Spleen (tissue), 11 donors: Measurements from ENCODE around the gene NR3C1. TPM values are rescaled to one million over a fixed set of nuclear protein-coding genes. Genes with fewer than 3 reads are reported as not detected.

Experiments used
- DNase-seq: peaks from one replicate; pipeline ENCODE4 v3.0.0-alpha.2; 2020
- H3K27ac ChIP-seq, 8 donors: fragments of 200-600 bp; sonication (generic) in 7 of 8; 1 replicate in 4 of 8; 2 replicates in 4 of 8; pipeline versions ENCODE4 v1.5.0 to v1.8.0; 2016 to 2021; ENCODE audit warnings: inconsistent platforms in 4 of 8, mild to moderate bottlenecking in 4 of 8, moderate library complexity in 1 of 8
- H3K27me3 ChIP-seq, 7 donors: fragments of 200-600 bp; sonication (generic) in 6 of 7; replicated peaks in 1 of 7; 1 replicate in 4 of 7; 2 replicates in 3 of 7; pipeline versions ENCODE4 v1.5.0 to v1.8.0; 2016 to 2021; ENCODE audit warnings: inconsistent platforms in 3 of 7, mild to moderate bottlenecking in 1 of 7
- H3K36me3 ChIP-seq, 6 donors: fragments of 200-600 bp; sonication (generic) in 5 of 6; 1 replicate in 4 of 6; 2 replicates in 2 of 6; pipeline versions ENCODE4 v1.5.0 to v1.8.0; 2016 to 2021; ENCODE audit warnings: inconsistent platforms in 2 of 6
- H3K4me1 ChIP-seq, 6 donors: fragments of 200-600 bp; sonication (generic) in 5 of 6; 1 replicate in 3 of 6; 2 replicates in 3 of 6; pipeline versions ENCODE4 v1.5.0 to v1.8.0; 2016 to 2021; ENCODE audit warnings: inconsistent platforms in 3 of 6
- H3K4me3 ChIP-seq, 8 donors: fragments of 200-600 bp; sonication (generic) in 7 of 8; 1 replicate in 4 of 8; 2 replicates in 4 of 8; pipeline versions ENCODE4 v1.5.0 to v1.8.0; 2016 to 2021; ENCODE audit warnings: inconsistent platforms in 4 of 8, mild to moderate bottlenecking in 4 of 8, moderate library complexity in 2 of 8
- H3K9me3 ChIP-seq, 8 donors: fragments of 200-600 bp; sonication (generic) in 7 of 8; 1 replicate in 4 of 8; 2 replicates in 4 of 8; pipeline versions ENCODE4 v1.5.0 to v1.8.0; 2016 to 2021; ENCODE audit warnings: inconsistent platforms in 4 of 8
- CTCF ChIP-seq, 11 experiments: fragments of 200-600 bp in 7 of 11; fragments of 450-650 bp in 4 of 11; sonication (generic) in 4 of 11; IDR thresholded peaks in 8 of 11; conservative IDR thresholded peaks in 3 of 11; 1 replicate in 7 of 11; 2 replicates in 4 of 11; pipeline versions ENCODE4 v1.4.0 to v1.8.0; 2016 to 2021; ENCODE audit warnings: antibody characterized with exemption in 11 of 11, inconsistent platforms in 4 of 11, mild to moderate bottlenecking in 1 of 11
- POLR2A ChIP-seq, 3 donors: fragments of 450-650 bp; IDR thresholded peaks; one replicate each; pipeline ENCODE4 v1.5.1; 2017; ENCODE audit warnings: antibody characterized with exemption in 3 of 3, mild to moderate bottlenecking in 1 of 3
- POLR2AphosphoS5 ChIP-seq, 3 donors: sonication (generic); formaldehyde crosslinking; IDR thresholded peaks; one replicate each; pipeline ENCODE4 v1.5.1; 2017; ENCODE audit warnings: antibody characterized with exemption in 3 of 3
- WGBS, 5 donors: extraction: QIAGEN DNeasy Blood & Tissue Kit in 3 of 5; methylation state at CpG; one replicate each; pipeline versions ENCODE4 v1.1.5 to v1.1.7; 2013 to 2018; 5-methylcytosine and 5-hydroxymethylcytosine counted together
- intact Hi-C: fragments of 100-400 bp; cut with DNase I; formaldehyde crosslinking; loops from one replicate; pipeline ENCODE4 v1.15.0; 2023; ENCODE audit warnings: low total_unique reads
- polyA plus RNA-seq, 3 donors: library from polyadenylated mRNA; stranded (reverse); fragments of 200-250 nt; gene quantifications; one replicate each; pipeline ENCODE4 v1.2.1, GENCODE V29; 2013
- total RNA-seq, 7 donors: library from RNA; depleted of rRNA in 3 of 7; stranded (reverse); fragments of >200 nt in 3 of 7; fragmentation: NEBNext Ultra II Directional in 4 of 7; extraction: Animal tissue kit (Norgen Biotek cat#: 25700) in 4 of 7; gene quantifications; one replicate each; pipeline versions ENCODE4 v1.1.0 to v1.2.1, GENCODE V29; 2016 to 2021
- donor health status: healthy with polysubstance abuse.
- donor health status: DM: no; HTN: no; CAD: no; lungs with moderate emphysema.
- donor health status: DM: no; HTN: no; CAD: no.
- donor health status: Bipolar disorder and iron deficiency.
- donor health status: healthy.
- donor health status: DM: no; HTN: no; CAD: no.
- donor health status: DM: yes; HTN: yes; CAD: no.

NR3C1 gene
- total and polyA plus RNA-seq, 10 donors: 18.2 to 97.8 (median 71.2) TPM

- 66 to 82% (median 76%) methylated on average over 1 of the region's 1 CpG for WGBS, 5 donors
- Histone ChIP-seq H3K27me3 (no peaks in the 10 kb centered on the region), H3K4me1 (peaks cover 46 to 100% (median 87%) of the 10 kb centered on the region in 6 donors), H3K36me3 (peaks cover 0 to 8% (median 0%) of the 10 kb centered on the region in 6 donors), H3K27ac (no peak overlapping the region), H3K4me3 (no peak overlapping the region), H3K9me3 (no peaks in the 10 kb centered on the region)
- DNase-seq: no peak
- TF ChIP-seq POLR2A (IDR thresholded peaks at IDR 0.05): no peak
- TF ChIP-seq CTCF (IDR thresholded peaks at IDR 0.05 in 8 of 11, conservative IDR thresholded peaks at IDR 0.05 in 3 of 11): no peak
- TF ChIP-seq POLR2AphosphoS5 (IDR thresholded peaks at IDR 0.05): no peak
- intact Hi-C loops: no loop called here
Observed at GRCh38 chr5:143393524-143393923, 10.0 kb downstream of the NR3C1 start.

- intact Hi-C loops: no loop called here
- Histone ChIP-seq H3K9me3 (peaks cover 0 to 9% (median 4%) of the 10 kb centered on the region in 8 donors), H3K36me3 (peaks cover 0 to 23% (median 0%) of the 10 kb centered on the region in 6 donors), H3K27me3 (no peaks in the 10 kb centered on the region), H3K4me1 (peaks cover 31 to 96% (median 70%) of the 10 kb centered on the region in 6 donors), H3K27ac (no peak overlapping the region), H3K4me3 (no peak overlapping the region)
- TF ChIP-seq CTCF (IDR thresholded peaks at IDR 0.05 in 8 of 11, conservative IDR thresholded peaks at IDR 0.05 in 3 of 11) (no peak), POLR2AphosphoS5 (IDR thresholded peaks at IDR 0.05) (no peak), POLR2A (IDR thresholded peaks at IDR 0.05) (no peak)
- 90 to 97% (median 95%) methylated on average over 2 of the region's 2 CpGs for WGBS, 5 donors
- no peak for DNase-seq
Observed at GRCh38 chr5:143390941-143391340, 12.5 kb downstream of the NR3C1 start.

- intact Hi-C loops: no loop called here
- no peak for DNase-seq
- no peak overlapping the region for H3K4me3 ChIP-seq
- H3K4me1 ChIP-seq: peaks cover 27 to 89% (median 63%) of the 10 kb centered on the region in 6 donors
- H3K27me3 ChIP-seq: no peaks in the 10 kb centered on the region
- H3K27ac ChIP-seq: no peak overlapping the region
- TF ChIP-seq POLR2A (IDR thresholded peaks at IDR 0.05) (no peak), POLR2AphosphoS5 (IDR thresholded peaks at IDR 0.05) (no peak), CTCF (IDR thresholded peaks at IDR 0.05 in 8 of 11, conservative IDR thresholded peaks at IDR 0.05 in 3 of 11) (no peak)
- H3K9me3 ChIP-seq: peaks cover 4 to 16% (median 11%) of the 10 kb centered on the region in 8 donors
- peaks cover 0 to 30% (median 0%) of the 10 kb centered on the region in 6 donors for H3K36me3 ChIP-seq
Observed at GRCh38 chr5:143390258-143390657, 13.2 kb downstream of the NR3C1 start.

- peaks cover 0 to 57% (median 9%) of the 10 kb centered on the region in 6 donors for H3K36me3 ChIP-seq
- H3K9me3 ChIP-seq: peaks cover 4 to 31% (median 24%) of the 10 kb centered on the region in 8 donors
- H3K27me3 ChIP-seq: no peaks in the 10 kb centered on the region
- intact Hi-C loops: no loop called here
- no peak for TF ChIP-seq POLR2AphosphoS5 (IDR thresholded peaks at IDR 0.05)
- no peak for TF ChIP-seq POLR2A (IDR thresholded peaks at IDR 0.05)
- no peak for TF ChIP-seq CTCF (IDR thresholded peaks at IDR 0.05 in 8 of 11, conservative IDR thresholded peaks at IDR 0.05 in 3 of 11)
- peaks cover 15 to 82% (median 36%) of the 10 kb centered on the region in 6 donors for H3K4me1 ChIP-seq
- no peak overlapping the region for H3K4me3 ChIP-seq
- DNase-seq: no peak
- H3K27ac ChIP-seq: no peak overlapping the region
- WGBS, 5 donors: 48 to 68% (median 53%) methylated on average over 1 of the region's 1 CpG
Observed at GRCh38 chr5:143386725-143387124, 16.8 kb downstream of the NR3C1 start.
